ENCODE measurements around the gene SLC25A34. TPM values are rescaled to one million over a fixed set of nuclear protein-coding genes. Genes with fewer than 3 reads are reported as not detected.

The SLC25A34 gene
- total RNA-seq, 1 donor from 2014 or later, result 2.8 TPM

GRCh38 chr1:15707239-15707925 is 28.7 kb upstream of the SLC25A34 start:
- Mint-ChIP-seq H3K27ac (ENCODE audit: unreplicated experiment) (peak overlapping the region; percentile 23), H3K27me3 (ENCODE audit: unreplicated experiment) (no peaks in the 10 kb centered on the region)
- no peak for DNase-seq (ENCODE audit: extremely low spot score, unreplicated experiment)

DNA sequence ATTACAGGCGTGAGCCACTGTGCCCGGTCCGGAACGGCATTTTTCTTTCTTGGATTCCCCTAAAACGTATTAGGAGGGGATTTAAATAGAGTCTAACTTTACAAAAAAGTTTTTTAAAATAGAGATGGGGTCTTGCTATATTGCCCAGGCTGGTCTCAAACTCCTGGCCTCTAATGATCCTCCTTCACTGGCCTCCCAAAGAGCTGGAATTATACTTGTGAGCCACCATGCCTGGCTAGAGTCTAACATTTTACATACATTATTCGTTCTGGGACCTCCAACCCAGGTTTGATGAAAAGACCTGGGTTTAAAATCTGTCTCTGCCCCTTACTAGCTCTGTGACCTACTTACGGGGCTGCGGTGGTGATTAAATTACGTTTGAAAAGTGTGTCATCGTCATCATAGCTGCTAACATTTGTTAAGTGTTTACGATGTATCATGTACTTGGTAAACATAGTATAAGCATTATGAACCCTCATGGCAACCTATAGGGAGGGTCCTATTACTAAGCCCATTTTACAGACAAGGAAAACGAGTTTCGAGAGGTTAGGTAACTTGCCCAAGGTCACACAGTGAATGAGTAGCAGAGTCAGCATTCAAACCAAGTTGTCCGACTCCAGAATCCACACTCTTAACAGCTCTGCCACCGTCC is 27.4 kb upstream of the SLC25A34 start:
- Mint-ChIP-seq H3K4me1 (ENCODE audit: unreplicated experiment) (peaks cover 15% of the 10 kb centered on the region), H3K36me3 (ENCODE audit: unreplicated experiment) (peaks cover 6% of the 10 kb centered on the region), H3K27ac (ENCODE audit: unreplicated experiment) (no peak overlapping the region), H3K9me3 (ENCODE audit: unreplicated experiment) (no peaks in the 10 kb centered on the region), H3K4me3 (ENCODE audit: unreplicated experiment) (no peak overlapping the region), H3K27me3 (ENCODE audit: unreplicated experiment) (no peaks in the 10 kb centered on the region)
- TF ChIP-seq CTCF (IDR thresholded peaks at IDR 0.05), result no peak
- DNase-seq (ENCODE audit: extremely low spot score, unreplicated experiment), result no peak

More at GRCh38 chr1:15707239-15707925, 28.7 kb upstream of the SLC25A34 start:
- no peak for TF ChIP-seq CTCF (IDR thresholded peaks at IDR 0.05)
- H3K4me3 Mint-ChIP-seq (ENCODE audit: unreplicated experiment), result no peak overlapping the region
- H3K36me3 Mint-ChIP-seq (ENCODE audit: unreplicated experiment), result peaks cover 6% of the 10 kb centered on the region
- H3K4me1 Mint-ChIP-seq (ENCODE audit: unreplicated experiment), result peaks cover 23% of the 10 kb centered on the region
- H3K9me3 Mint-ChIP-seq (ENCODE audit: unreplicated experiment), result no peaks in the 10 kb centered on the region

DNA sequence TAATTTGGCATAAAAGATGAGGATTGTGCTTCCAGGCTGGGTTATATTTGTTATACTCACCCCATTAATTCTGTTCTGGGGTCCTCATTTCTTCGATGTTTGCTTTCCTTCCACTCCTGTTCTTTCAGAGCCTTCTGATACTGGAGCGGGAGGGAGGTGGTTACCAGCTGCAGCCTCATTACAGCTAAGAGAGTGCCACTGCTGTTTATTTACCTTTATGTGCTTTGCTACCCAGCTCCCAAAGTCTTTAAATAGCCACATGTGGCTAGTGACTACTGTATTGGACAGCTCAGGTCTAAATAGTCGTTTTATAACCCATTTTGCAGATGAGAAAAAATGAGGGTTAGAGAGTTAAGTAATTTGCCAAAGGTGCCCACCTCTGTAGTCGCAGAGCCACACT is 26.8 kb upstream of the SLC25A34 start:
- no peak for DNase-seq (ENCODE audit: extremely low spot score, unreplicated experiment)
- Mint-ChIP-seq H3K4me3 (ENCODE audit: unreplicated experiment) (no peak overlapping the region), H3K9me3 (ENCODE audit: unreplicated experiment) (no peaks in the 10 kb centered on the region), H3K27me3 (ENCODE audit: unreplicated experiment) (no peaks in the 10 kb centered on the region), H3K36me3 (ENCODE audit: unreplicated experiment) (peaks cover 8% of the 10 kb centered on the region), H3K4me1 (ENCODE audit: unreplicated experiment) (peaks cover 12% of the 10 kb centered on the region), H3K27ac (ENCODE audit: unreplicated experiment) (no peak overlapping the region)
- no peak for TF ChIP-seq CTCF (IDR thresholded peaks at IDR 0.05)

DNA sequence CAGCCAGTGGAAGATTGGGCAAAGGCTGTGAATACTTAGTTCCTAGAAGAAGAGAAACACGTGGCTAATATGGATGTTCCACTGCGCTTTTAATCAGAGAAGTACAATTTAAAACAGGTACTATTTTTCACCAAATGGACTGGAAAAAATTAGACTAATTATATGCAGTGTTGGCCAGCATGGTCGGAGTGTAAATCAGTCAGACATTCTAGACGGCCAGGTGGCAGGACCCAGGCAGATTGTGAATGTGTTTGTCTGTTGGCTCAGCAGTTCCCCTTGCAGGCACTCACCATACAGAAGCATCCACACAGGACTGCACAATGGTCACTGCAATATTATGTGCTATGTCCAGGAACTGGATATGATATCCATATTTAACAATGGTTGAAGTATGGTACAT is 23.9 kb upstream of the SLC25A34 start:
- no peak for DNase-seq (ENCODE audit: extremely low spot score, unreplicated experiment)
- no peak overlapping the region for H3K4me3 Mint-ChIP-seq (ENCODE audit: unreplicated experiment)
- no peaks in the 10 kb centered on the region for H3K9me3 Mint-ChIP-seq (ENCODE audit: unreplicated experiment)
- peaks cover 7% of the 10 kb centered on the region for H3K36me3 Mint-ChIP-seq (ENCODE audit: unreplicated experiment)
- H3K4me1 Mint-ChIP-seq (ENCODE audit: unreplicated experiment), result peaks cover 15% of the 10 kb centered on the region
- H3K27me3 Mint-ChIP-seq (ENCODE audit: unreplicated experiment), result no peaks in the 10 kb centered on the region
- H3K27ac Mint-ChIP-seq (ENCODE audit: unreplicated experiment), result no peak overlapping the region
- no peak for TF ChIP-seq CTCF (IDR thresholded peaks at IDR 0.05)

- no peak for DNase-seq (ENCODE audit: extremely low spot score, unreplicated experiment)
- no peaks in the 10 kb centered on the region for H3K27me3 Mint-ChIP-seq (ENCODE audit: unreplicated experiment)
- H3K4me3 Mint-ChIP-seq (ENCODE audit: unreplicated experiment), result no peak overlapping the region
- peaks cover 15% of the 10 kb centered on the region for H3K36me3 Mint-ChIP-seq (ENCODE audit: unreplicated experiment)
- H3K9me3 Mint-ChIP-seq (ENCODE audit: unreplicated experiment), result no peaks in the 10 kb centered on the region
- TF ChIP-seq CTCF (IDR thresholded peaks at IDR 0.05), result no peak
- peak overlapping the region; percentile 62 for H3K27ac Mint-ChIP-seq (ENCODE audit: unreplicated experiment)
- peaks cover 14% of the 10 kb centered on the region for H3K4me1 Mint-ChIP-seq (ENCODE audit: unreplicated experiment)
These were observed 21.5 kb upstream of the SLC25A34 start for GRCh38 chr1:15714406-15715136.
